Measurements from ENCODE around the gene TNS1. TPM values are rescaled to one million over a fixed set of nuclear protein-coding genes. Genes with fewer than 3 reads are reported as not detected.

Gene TNS1
- total RNA-seq, 1 experiment from 2014 or later, result 4.5 TPM

GRCh38 chr2:218003281-218003944 lies 618 bp upstream of the TNS1 start (continued):
- TF ChIP-seq ZNF532 (CRISPR knock-in tag; IDR thresholded peaks at IDR 0.05; ENCODE audit: borderline replicate concordance) (no peak), SOX15 (CRISPR knock-in tag; IDR thresholded peaks at IDR 0.05) (no peak), MYBL2 (CRISPR knock-in tag; IDR thresholded peaks at IDR 0.05) (no peak), TEAD4 (CRISPR knock-in tag; IDR thresholded peaks at IDR 0.05) (no peak), ATF3 (CRISPR knock-in tag; conservative IDR thresholded peaks at IDR 0.05) (no peak), NR3C1 (CRISPR knock-in tag; conservative IDR thresholded peaks at IDR 0.05; ENCODE audit: low read depth) (no peak)

GRCh38 chr2:218002143-218002844 lies 501 bp downstream of the TNS1 start:
- H3K4me1 Mint-ChIP-seq, result peaks cover 29% of the 10 kb centered on the region
- no peak for TF ChIP-seq HMGXB4 (CRISPR knock-in tag; IDR thresholded peaks at IDR 0.05)
- no peak for TF ChIP-seq ZNF281 (CRISPR knock-in tag; IDR thresholded peaks at IDR 0.05)
- no peak for TF ChIP-seq MXD4 (CRISPR knock-in tag; IDR thresholded peaks at IDR 0.05; ENCODE audit: borderline replicate concordance)
- TF ChIP-seq GABPB1 (CRISPR knock-in tag; IDR thresholded peaks at IDR 0.05), result no peak
- no peak for TF ChIP-seq NR2C2 (CRISPR knock-in tag; IDR thresholded peaks at IDR 0.05)
- no peak for TF ChIP-seq FOXP4 (CRISPR knock-in tag; IDR thresholded peaks at IDR 0.05)
- TF ChIP-seq USF1 (CRISPR knock-in tag; IDR thresholded peaks at IDR 0.05), result no peak
- no peak for TF ChIP-seq CTCF (IDR thresholded peaks at IDR 0.05)
- no peak for TF ChIP-seq ZNF423 (CRISPR knock-in tag; IDR thresholded peaks at IDR 0.05)
- TF ChIP-seq HMGA2 (CRISPR knock-in tag; IDR thresholded peaks at IDR 0.05), result no peak
- no peak for TF ChIP-seq ZMAT4 (CRISPR knock-in tag; IDR thresholded peaks at IDR 0.05)
- TF ChIP-seq ATF1 (CRISPR knock-in tag; IDR thresholded peaks at IDR 0.05), result no peak
- no peak for TF ChIP-seq ERG (CRISPR knock-in tag; IDR thresholded peaks at IDR 0.05)
- TF ChIP-seq TEAD4 (CRISPR knock-in tag; IDR thresholded peaks at IDR 0.05), result no peak
- DNase-seq (ENCODE audit: low spot score), result no peak
- POLR2A ChIA-PET, result no interaction called here
- no peak for ATAC-seq
- H3K9me3 Mint-ChIP-seq, result no peaks in the 10 kb centered on the region
- H3K27ac Mint-ChIP-seq, result no peak overlapping the region
- peaks cover 4% of the 10 kb centered on the region; the same call in 1 of the 2 replicates for H3K27me3 Mint-ChIP-seq (ENCODE audit: low read depth)
- CTCF ChIA-PET, result interaction anchor here (1.1 to 8.0 kb wide), 5 partner anchors 9 to 116 kb away, joined by 4 to 78 read pairs (median 4); partner anchors contain the start of gene RUFY4
- no peaks in the 10 kb centered on the region for H3K36me3 Mint-ChIP-seq
- H3K4me3 Mint-ChIP-seq, result no peak overlapping the region

Measured in WTC11 (cell line).